ENCODE data around the gene BICDL2.

BICDL2 gene

DNA sequence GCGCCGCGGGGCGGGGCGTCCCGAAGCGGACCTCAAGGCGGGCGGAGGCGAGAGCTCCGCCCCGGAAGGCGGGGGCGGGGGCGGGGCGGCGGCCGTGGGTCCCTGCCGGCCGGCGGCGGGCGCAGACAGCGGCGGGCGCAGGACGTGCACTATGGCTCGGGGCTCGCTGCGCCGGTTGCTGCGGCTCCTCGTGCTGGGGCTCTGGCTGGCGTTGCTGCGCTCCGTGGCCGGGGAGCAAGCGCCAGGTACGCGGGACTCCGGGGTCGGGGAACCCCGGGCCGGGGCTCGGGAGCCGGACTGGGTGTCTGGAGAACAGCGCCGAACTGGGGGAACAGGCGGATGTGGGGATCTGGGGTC is 16.5 kb downstream of the BICDL2 start, which contains the start of gene TNFRSF12A:
Gene TNFRSF12A (plus strand): TSS at position 122 of the 357 bp plus-strand sequence. CDS start 30 bp downstream, at position 152.
- Mint-ChIP-seq H3K36me3 (ENCODE audit: low read depth) (peaks cover 3% of the 10 kb centered on the region), H3K4me1 (peaks cover 33% of the 10 kb centered on the region), H3K9me3 (no peaks in the 10 kb centered on the region), H3K27me3 (ENCODE audit: low read depth) (peaks cover 38% of the 10 kb centered on the region), H3K4me3 (peak within 1 kb of the TSS; percentile 90 to 92 (median 92)), H3K27ac (peak within 1 kb of the TSS; percentile 85 to 96 (median 87))
- TF ChIP-seq CTCF (IDR thresholded peaks at IDR 0.05; ENCODE audit: unreplicated experiment in 3 of 3): no peak

DNA sequence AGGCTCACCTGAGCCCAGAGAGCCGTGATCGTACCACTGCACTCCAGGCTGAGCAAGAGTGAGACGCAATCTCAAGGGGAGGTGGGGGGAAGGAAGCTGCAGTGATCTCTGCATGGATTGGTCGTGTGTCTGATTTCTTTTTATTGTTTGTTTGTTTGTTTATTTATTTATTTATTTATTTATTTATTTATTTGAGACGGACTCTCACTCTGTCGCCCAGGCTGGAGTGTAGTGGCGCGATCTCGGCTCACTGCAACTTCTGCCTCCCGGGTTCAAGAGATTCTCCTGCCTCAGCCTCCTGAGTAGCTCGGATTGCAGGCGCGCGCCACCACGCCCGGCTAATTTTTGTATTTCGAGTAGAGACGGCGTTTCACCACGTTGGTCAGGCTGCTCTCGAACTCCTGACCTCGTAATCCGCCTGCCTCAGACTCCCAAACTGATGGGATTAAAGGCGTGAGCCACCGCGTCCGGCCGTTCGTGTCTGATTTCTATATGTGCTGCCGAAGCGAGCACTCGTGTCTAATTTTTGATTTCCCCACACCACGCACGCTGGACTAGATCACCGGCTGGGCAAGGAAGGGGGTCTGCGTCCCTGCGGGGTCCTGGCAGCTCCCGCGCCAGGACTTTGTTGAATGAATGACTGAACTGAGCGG is 17.0 kb downstream of the BICDL2 start:
- peak overlapping the region in 2 of 3 experiments; percentile 87 to 94 for H3K27ac Mint-ChIP-seq
- no peak for TF ChIP-seq CTCF (IDR thresholded peaks at IDR 0.05; ENCODE audit: unreplicated experiment in 3 of 3)
- no peaks in the 10 kb centered on the region for H3K9me3 Mint-ChIP-seq
- peaks cover 3% of the 10 kb centered on the region for H3K36me3 Mint-ChIP-seq (ENCODE audit: low read depth)
- peak overlapping the region; percentile 89 to 92 (median 92) for H3K4me3 Mint-ChIP-seq
- H3K27me3 Mint-ChIP-seq (ENCODE audit: low read depth): peaks cover 43% of the 10 kb centered on the region
- H3K4me1 Mint-ChIP-seq: peaks cover 33% of the 10 kb centered on the region

GRCh38 chr16:3017794-3018506 is 18.8 kb downstream of the BICDL2 start, which contains the start of gene CLDN6:
Gene CLDN6 (minus strand): TSS chr16:3018183. CDS start chr16:3016021, 2,162 bp downstream.
- H3K4me1 Mint-ChIP-seq: peaks cover 23% of the 10 kb centered on the region
- H3K27me3 Mint-ChIP-seq (ENCODE audit: low read depth): peaks cover 61% of the 10 kb centered on the region
- H3K4me3 Mint-ChIP-seq: peak within 1 kb of the TSS; percentile 79 to 86 (median 83)
- no peaks in the 10 kb centered on the region for H3K36me3 Mint-ChIP-seq (ENCODE audit: low read depth)
- no peaks in the 10 kb centered on the region for H3K9me3 Mint-ChIP-seq
- TF ChIP-seq CTCF (IDR thresholded peaks at IDR 0.05; ENCODE audit: unreplicated experiment in 3 of 3): peak; percentile 36 to 58 (median 47)
- peak within 1 kb of the TSS in 2 of 3 experiments; percentile 61 to 92 for H3K27ac Mint-ChIP-seq

- H3K36me3 Mint-ChIP-seq (ENCODE audit: low read depth): no peaks in the 10 kb centered on the region
- peak overlapping the region in 1 of 3 experiments; percentile 78 for H3K27ac Mint-ChIP-seq
- peaks cover 17% of the 10 kb centered on the region for H3K4me1 Mint-ChIP-seq
- no peaks in the 10 kb centered on the region for H3K9me3 Mint-ChIP-seq
- H3K4me3 Mint-ChIP-seq: peak overlapping the region; percentile 61 to 73 (median 70)
- H3K27me3 Mint-ChIP-seq (ENCODE audit: low read depth): peaks cover 67% of the 10 kb centered on the region
- TF ChIP-seq CTCF (IDR thresholded peaks at IDR 0.05; ENCODE audit: unreplicated experiment in 3 of 3): no peak
Observed at GRCh38 chr16:3017344-3017743, 19.4 kb downstream of the BICDL2 start.

- no peak for TF ChIP-seq CTCF (IDR thresholded peaks at IDR 0.05; ENCODE audit: unreplicated experiment in 3 of 3)
- no peaks in the 10 kb centered on the region for H3K36me3 Mint-ChIP-seq (ENCODE audit: low read depth)
Observed at GRCh38 chr16:3015865-3016521, 20.8 kb downstream of the BICDL2 start.

More at GRCh38 chr16:3015865-3016521, 20.8 kb downstream of the BICDL2 start:
- Mint-ChIP-seq H3K4me3 (peak overlapping the region; percentile 58 to 77 (median 63)), H3K27me3 (ENCODE audit: low read depth) (peaks cover 72% of the 10 kb centered on the region), H3K4me1 (peaks cover 4% of the 10 kb centered on the region), H3K27ac (peak overlapping the region in 1 of 3 experiments; percentile 65), H3K9me3 (no peaks in the 10 kb centered on the region)
